ENCODE measurements around the gene CRYBG1. TPM values are rescaled to one million over a fixed set of nuclear protein-coding genes. Genes with fewer than 3 reads are reported as not detected.
"Not testable (repeated sequence)": the region's sequence is repeated elsewhere in the genome, so short reads cannot be mapped to it uniquely, and the experiment has no call there.

CRYBG1 gene
- total RNA-seq, 1 experiment from 2014 or later, result not detected

DNA sequence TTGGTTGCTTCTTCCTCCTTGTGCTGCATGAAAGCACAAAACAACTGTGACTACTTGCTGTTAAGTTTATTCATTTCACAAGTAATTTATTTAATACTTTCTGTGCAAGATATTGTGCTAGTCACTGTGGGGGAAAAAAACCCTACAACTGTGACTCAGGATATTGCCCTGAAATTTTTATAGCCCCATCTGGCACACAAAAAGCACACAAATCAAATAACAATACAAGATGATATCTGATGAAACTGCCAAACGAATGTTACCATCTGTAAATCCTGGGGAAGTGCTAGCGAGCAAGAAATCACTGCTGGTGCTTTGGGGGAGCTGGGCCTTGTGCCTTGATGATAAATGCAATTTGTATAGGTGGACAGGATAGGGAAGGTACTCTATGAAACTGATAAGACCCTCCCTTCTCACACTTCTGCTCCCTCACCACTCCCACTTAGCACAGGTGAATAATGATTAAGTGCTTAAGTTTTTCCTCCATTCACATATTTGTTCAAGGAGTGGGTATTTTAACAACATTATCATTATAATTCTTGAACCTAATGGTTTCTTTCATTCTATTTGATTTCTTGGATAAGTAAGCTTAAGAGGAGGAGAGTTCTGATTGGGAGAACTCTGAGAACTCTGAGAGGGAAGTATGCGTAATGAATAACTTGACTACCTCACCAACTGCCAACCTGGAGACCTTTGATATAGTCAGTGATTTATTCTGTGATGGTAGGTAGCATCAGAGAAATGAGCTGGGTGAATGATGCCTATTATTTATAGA lies 153.5 kb downstream of the CRYBG1 start:
- DNase-seq (ENCODE audit: low spot score), result no peak
- in situ Hi-C loops (cut with HindIII; ENCODE audit: low sequenced_read_pairs), result no loop called here

GRCh38 chr6:106514583-106514885 lies 154.0 kb downstream of the CRYBG1 start:
- in situ Hi-C loops (cut with HindIII; ENCODE audit: low sequenced_read_pairs), result no loop called here
- DNase-seq (ENCODE audit: low spot score), result no peak

DNA sequence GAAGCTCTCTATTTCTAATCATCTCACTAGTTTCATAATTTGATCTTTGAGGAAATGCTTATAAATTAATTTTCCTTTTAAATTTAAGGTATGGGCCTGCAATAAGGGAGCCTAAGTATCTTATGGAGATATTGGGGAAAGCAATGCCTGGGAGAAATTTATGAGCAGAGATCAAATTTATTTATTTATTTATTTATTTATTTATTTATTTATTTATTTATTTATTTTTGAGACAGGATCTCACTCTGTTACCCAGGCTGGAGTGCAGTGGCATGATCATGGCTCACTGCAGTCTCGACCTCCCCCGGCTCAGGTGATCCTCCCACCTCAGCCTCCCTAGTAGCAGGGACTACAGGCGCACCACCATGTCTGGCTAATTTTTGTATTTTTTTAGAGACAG lies 155.1 kb downstream of the CRYBG1 start:
- in situ Hi-C loops (cut with HindIII; ENCODE audit: low sequenced_read_pairs); DNase-seq (ENCODE audit: low spot score): not testable (repeated sequence)

DNA sequence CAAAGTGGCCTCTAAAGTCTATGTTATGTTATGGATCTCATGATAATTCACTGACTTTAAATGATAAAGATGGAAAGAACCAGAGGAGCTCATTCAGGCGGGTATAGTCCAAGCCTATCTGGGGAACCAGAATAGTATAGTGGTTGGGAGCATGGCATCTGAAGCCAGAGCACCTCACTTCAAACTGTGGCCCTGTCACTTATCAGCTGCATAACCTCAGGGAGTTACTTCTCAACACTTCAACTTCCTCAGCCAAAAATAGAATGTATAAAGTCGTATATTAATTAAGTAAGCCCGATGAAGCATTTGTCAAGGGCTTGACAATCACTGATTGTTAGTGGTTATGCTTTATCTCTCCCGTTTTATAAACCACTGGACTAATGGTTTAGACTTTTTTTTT lies 156.1 kb downstream of the CRYBG1 start:
- no peak for DNase-seq (ENCODE audit: low spot score)
- in situ Hi-C loops (cut with HindIII; ENCODE audit: low sequenced_read_pairs), result no loop called here

- in situ Hi-C loops (cut with HindIII; ENCODE audit: low sequenced_read_pairs), result no loop called here
- DNase-seq (ENCODE audit: low spot score), result no peak
These were observed 157.2 kb downstream of the CRYBG1 start for GRCh38 chr6:106517706-106518105.

DNA sequence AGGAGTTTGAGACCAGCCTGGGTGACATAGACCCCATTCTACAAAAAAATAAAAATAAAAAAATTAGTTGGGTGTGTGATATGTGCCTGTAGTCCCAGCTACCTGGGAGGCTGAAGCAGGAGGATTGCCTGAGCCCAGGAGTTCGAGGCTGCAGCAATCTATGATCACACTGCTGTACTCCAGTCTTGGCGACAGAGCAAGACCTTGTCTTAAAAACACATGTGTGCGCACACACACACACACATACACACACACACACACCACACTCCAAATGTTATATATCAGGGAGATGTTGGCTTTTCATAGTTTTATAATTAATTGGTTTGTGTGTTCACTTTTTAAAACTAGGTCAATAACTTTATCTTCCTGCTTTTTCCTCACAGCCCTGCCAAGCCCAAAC lies 158.2 kb downstream of the CRYBG1 start:
- DNase-seq (ENCODE audit: low spot score), result no peak
- in situ Hi-C loops (cut with HindIII; ENCODE audit: low sequenced_read_pairs), result no loop called here

DNA sequence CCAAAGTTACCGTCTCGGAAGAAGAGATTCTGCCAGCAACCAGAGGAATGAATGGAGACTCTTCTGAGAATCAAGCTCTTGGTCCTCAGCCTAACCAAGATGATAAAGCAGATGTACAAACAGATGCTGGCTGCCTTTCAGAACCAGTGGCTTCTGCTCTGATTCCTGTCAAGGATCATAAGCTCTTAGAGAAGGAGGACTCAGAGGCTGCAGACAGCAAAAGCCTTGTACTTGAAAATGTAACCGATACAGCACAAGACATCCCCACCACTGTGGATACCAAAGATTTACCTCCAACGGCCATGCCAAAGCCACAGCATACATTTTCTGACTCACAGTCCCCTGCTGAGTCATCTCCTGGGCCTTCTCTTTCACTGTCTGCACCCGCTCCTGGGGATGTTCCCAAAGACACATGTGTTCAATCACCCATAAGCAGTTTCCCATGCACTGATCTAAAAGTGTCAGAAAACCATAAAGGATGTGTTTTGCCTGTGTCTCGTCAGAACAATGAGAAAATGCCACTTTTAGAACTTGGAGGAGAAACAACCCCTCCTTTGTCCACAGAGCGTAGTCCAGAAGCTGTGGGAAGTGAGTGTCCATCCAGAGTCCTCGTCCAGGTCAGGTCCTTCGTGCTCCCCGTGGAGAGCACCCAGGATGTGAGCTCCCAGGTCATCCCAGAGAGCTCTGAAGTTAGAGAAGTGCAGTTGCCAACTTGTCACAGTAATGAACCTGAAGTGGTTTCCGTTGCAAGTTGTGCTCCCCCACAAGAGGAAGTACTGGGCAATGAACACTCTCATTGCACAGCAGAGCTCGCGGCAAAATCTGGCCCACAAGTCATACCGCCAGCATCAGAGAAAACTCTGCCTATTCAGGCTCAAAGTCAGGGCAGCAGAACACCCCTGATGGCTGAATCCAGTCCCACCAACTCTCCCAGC lies 159.2 kb downstream of the CRYBG1 start:
- in situ Hi-C loops (cut with HindIII; ENCODE audit: low sequenced_read_pairs), result no loop called here
- no peak for DNase-seq (ENCODE audit: low spot score)

DNA sequence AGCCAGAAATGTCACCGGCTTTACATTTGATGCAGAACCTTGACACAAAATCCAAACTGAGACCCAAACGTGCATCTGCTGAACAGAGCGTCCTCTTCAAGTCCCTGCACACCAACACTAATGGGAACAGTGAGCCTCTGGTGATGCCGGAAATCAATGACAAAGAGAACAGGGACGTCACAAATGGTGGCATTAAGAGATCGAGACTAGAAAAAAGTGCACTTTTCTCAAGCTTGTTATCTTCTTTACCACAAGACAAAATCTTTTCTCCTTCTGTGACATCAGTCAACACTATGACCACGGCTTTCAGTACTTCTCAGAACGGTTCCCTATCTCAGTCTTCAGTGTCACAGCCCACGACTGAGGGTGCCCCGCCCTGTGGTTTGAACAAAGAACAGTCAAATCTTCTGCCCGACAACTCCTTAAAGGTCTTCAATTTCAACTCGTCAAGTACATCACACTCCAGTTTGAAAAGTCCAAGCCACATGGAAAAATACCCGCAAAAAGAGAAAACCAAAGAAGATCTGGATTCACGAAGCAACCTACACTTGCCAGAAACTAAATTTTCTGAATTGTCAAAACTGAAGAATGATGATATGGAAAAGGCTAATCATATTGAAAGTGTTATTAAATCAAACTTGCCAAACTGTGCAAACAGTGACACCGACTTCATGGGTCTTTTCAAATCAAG lies 160.3 kb downstream of the CRYBG1 start:
- in situ Hi-C loops (cut with HindIII; ENCODE audit: low sequenced_read_pairs), result no loop called here
- DNase-seq (ENCODE audit: low spot score), result no peak

GRCh38 chr6:106522562-106523250 lies 162.2 kb downstream of the CRYBG1 start:
- in situ Hi-C loops (cut with HindIII; ENCODE audit: low sequenced_read_pairs), result no loop called here
- no peak for DNase-seq (ENCODE audit: low spot score)

- in situ Hi-C loops (cut with HindIII; ENCODE audit: low sequenced_read_pairs), result no loop called here
- no peak for DNase-seq (ENCODE audit: low spot score)
These were observed 164.8 kb downstream of the CRYBG1 start for GRCh38 chr6:106525107-106525881.

GRCh38 chr6:106525882-106526275 lies 165.4 kb downstream of the CRYBG1 start:
- in situ Hi-C loops (cut with HindIII; ENCODE audit: low sequenced_read_pairs), result no loop called here
- no peak for DNase-seq (ENCODE audit: low spot score)

GRCh38 chr6:106527117-106527516 lies 166.6 kb downstream of the CRYBG1 start:
- in situ Hi-C loops (cut with HindIII; ENCODE audit: low sequenced_read_pairs), result no loop called here
- DNase-seq (ENCODE audit: low spot score), result no peak

DNA sequence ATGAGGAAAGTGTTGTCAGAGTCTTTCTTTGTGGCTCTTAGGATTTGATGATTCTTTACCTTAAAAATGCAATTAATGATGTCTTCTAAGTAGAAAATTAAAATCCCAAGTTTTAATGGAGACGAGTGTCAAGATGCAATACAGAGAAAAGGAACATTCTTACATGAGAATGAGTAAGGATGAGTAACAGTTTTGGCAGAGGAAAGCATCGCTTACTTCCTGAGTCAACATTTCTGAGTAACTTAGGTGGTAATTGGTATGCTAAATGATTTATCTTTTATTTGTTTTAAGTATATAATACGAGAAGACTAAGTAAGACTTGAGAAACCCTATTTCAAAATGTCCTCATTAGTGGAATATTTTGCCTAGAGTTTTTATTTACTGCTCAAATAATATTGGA lies 167.5 kb downstream of the CRYBG1 start:
- in situ Hi-C loops (cut with HindIII; ENCODE audit: low sequenced_read_pairs), result no loop called here
- no peak for DNase-seq (ENCODE audit: low spot score)

- in situ Hi-C loops (cut with HindIII; ENCODE audit: low sequenced_read_pairs), result no loop called here
- no peak for DNase-seq (ENCODE audit: low spot score)
These were observed 168.0 kb downstream of the CRYBG1 start for GRCh38 chr6:106528521-106528920.

GRCh38 chr6:106529438-106529837 lies 168.9 kb downstream of the CRYBG1 start:
- DNase-seq (ENCODE audit: low spot score), result no peak
- in situ Hi-C loops (cut with HindIII; ENCODE audit: low sequenced_read_pairs), result no loop called here

GRCh38 chr6:106530026-106530425 lies 169.5 kb downstream of the CRYBG1 start:
- in situ Hi-C loops (cut with HindIII; ENCODE audit: low sequenced_read_pairs), result no loop called here
- no peak for DNase-seq (ENCODE audit: low spot score)

DNA sequence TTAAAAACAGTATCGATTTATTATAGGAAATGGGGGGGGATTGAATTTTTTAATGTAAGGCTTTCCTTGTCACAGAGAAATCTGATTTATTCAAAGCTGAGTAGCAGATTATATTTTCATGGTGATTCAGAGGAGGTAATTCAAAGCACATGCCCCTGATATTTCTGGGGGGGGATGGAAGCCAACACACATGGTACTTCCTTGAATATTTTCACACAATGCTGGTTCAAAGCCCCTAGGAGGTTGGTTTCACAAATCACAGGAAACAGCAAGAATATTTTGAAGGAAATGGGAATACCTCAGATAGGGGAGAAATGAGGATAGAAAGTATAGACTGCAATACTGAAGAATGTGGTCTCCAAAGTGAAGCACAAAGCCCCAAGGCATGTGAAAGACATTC lies 170.0 kb downstream of the CRYBG1 start:
- DNase-seq (ENCODE audit: low spot score), result no peak
- in situ Hi-C loops (cut with HindIII; ENCODE audit: low sequenced_read_pairs), result no loop called here

GRCh38 chr6:106533054-106533453 lies 172.5 kb downstream of the CRYBG1 start:
- in situ Hi-C loops (cut with HindIII; ENCODE audit: low sequenced_read_pairs), result no loop called here
- no peak for DNase-seq (ENCODE audit: low spot score)

GRCh38 chr6:106534004-106534403 lies 173.5 kb downstream of the CRYBG1 start:
- no peak for DNase-seq (ENCODE audit: low spot score)
- in situ Hi-C loops (cut with HindIII; ENCODE audit: low sequenced_read_pairs), result no loop called here
